Skeletal muscle satellite cell (primary cell): ENCODE results near the gene IPO11.
"Not testable (repeated sequence)": the region's sequence is repeated elsewhere in the genome, so short reads cannot be mapped to it uniquely, and the experiment has no call there.

ENCODE experiments used
- H3K27me3 ChIP-seq: 2 replicates; pipeline ENCODE4 v1.7.0; 2013; ENCODE audit warnings: low read length; ENCODE audit not compliant: control insufficient read depth, insufficient read depth
- H3K36me3 ChIP-seq: 2 replicates; pipeline ENCODE4 v1.7.0; 2013; ENCODE audit warnings: mild to moderate bottlenecking, control low read depth, low read length; ENCODE audit not compliant: insufficient read depth
- H3K4me1 ChIP-seq: 2 replicates; pipeline ENCODE4 v1.7.0; 2013; ENCODE audit warnings: low read length; ENCODE audit not compliant: control insufficient read depth, insufficient read depth
- H3K4me2 ChIP-seq: 2 replicates; pipeline ENCODE4 v1.7.0; 2013; ENCODE audit warnings: mild to moderate bottlenecking, low read length
- H3K4me3 ChIP-seq: 2 replicates; pipeline ENCODE4 v1.7.0; 2013; ENCODE audit warnings: low read length
- H3K9ac ChIP-seq: 2 replicates; pipeline ENCODE4 v1.7.0; 2013; ENCODE audit warnings: mild to moderate bottlenecking, low read depth, low read length, moderate library complexity
- H3K9me3 ChIP-seq: replicated peaks from 2 replicates; pipeline ENCODE4 v1.7.0; 2013; ENCODE audit warnings: mild to moderate bottlenecking, control low read depth, low read length

IPO11 gene

DNA sequence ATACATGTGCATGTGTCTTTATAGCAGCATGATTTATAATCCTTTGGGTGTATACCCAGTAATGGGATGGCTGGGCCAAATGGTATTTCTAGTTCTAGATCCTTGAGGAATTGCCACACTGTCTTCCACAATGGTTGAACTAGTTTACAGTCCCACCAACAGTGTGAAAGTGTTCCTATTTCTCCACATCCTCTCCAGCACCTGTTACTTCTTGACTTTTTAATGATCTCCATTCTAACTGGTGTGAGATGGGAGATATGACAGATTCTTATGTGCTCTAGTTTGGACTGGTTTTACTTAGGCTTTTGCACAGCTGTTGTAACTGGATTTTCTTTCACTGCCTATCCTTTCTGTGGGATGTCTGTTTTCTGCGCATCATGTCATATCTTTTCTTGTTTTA, 108.2 kb downstream of the IPO11 start:
- H3K9me3 ChIP-seq, H3K4me2 ChIP-seq, H3K9ac ChIP-seq, H3K36me3 ChIP-seq, H3K27me3 ChIP-seq, H3K4me1 ChIP-seq, H3K4me3 ChIP-seq: not testable (repeated sequence)

DNA sequence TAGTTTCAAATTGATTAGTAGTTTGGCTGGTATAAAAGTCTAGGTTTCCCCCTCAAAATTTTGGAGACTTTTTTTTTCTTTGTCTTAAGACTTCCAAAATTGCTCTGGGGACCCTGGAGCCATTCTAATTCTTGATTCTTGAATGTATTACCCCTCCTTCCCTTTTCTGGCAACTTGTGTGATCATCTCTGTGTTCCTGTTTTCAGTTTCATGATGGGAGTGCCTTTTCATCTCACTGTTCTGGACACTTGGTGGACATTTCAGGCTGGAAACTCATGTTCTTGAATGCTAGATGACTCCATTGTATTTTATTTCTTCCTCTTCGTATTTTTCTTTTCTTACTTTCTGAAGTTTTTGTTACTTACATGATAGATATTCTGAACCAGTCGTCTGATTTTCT, 108.8 kb downstream of the IPO11 start:
- H3K4me3 ChIP-seq, result no peak overlapping the region
- H3K36me3 ChIP-seq, result no peaks in the 10 kb centered on the region
- H3K9me3 ChIP-seq, result no peaks in the 10 kb centered on the region
- no peaks in the 10 kb centered on the region for H3K4me1 ChIP-seq
- no peak overlapping the region for H3K9ac ChIP-seq
- H3K27me3 ChIP-seq, result no peaks in the 10 kb centered on the region
- no peak overlapping the region for H3K4me2 ChIP-seq

DNA sequence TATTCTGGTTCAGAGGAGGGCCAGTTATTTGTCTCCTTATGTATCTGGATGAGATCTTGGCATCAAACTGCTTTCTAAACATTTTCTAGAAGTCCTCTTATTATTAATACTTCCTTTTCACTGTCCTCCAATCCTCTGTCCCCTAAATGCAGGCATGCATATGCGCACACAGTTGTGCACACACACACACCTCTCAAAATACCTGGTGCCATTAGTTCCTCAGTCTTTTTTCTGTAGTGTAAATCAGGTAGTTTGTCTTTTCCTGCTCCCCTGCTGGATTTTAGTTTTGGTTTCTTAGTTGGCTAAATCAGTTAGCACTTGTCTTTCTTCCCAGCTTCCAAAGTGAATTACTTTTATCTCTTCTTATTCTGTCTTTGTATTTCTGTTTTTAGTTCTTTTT, 110.2 kb downstream of the IPO11 start:
- Histone ChIP-seq H3K9ac (no peak overlapping the region), H3K4me1 (no peaks in the 10 kb centered on the region), H3K9me3 (no peaks in the 10 kb centered on the region)

DNA sequence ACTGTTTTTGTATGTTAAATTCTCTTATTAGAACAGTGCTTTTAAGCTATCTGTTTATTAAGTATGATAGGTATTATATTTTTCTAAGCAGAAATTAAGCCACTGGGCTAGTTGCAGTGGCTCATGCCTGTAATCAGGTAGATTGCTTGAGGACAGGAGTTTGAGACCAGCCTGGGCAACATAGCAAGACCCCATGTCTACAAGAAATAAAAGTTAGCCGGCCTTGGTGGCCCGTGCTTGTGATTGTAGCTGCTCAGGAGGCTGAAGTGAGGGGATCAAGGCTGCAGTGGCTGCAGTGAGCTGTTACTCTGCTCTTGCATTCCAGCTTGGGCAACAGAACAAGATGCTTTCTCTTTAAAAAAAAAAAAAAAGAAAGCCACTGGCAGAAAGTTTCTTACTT, 121.0 kb downstream of the IPO11 start:
- Histone ChIP-seq H3K36me3 (no peaks in the 10 kb centered on the region), H3K9ac (no peak overlapping the region), H3K9me3 (no peaks in the 10 kb centered on the region), H3K27me3 (no peaks in the 10 kb centered on the region), H3K4me1 (no peaks in the 10 kb centered on the region), H3K4me3 (no peak overlapping the region), H3K4me2 (no peak overlapping the region)

More for the DNA sequence above, 110.2 kb downstream of the IPO11 start:
- H3K27me3 ChIP-seq, result no peaks in the 10 kb centered on the region
- no peak overlapping the region for H3K4me3 ChIP-seq
- no peaks in the 10 kb centered on the region for H3K36me3 ChIP-seq
- H3K4me2 ChIP-seq, result no peak overlapping the region

DNA sequence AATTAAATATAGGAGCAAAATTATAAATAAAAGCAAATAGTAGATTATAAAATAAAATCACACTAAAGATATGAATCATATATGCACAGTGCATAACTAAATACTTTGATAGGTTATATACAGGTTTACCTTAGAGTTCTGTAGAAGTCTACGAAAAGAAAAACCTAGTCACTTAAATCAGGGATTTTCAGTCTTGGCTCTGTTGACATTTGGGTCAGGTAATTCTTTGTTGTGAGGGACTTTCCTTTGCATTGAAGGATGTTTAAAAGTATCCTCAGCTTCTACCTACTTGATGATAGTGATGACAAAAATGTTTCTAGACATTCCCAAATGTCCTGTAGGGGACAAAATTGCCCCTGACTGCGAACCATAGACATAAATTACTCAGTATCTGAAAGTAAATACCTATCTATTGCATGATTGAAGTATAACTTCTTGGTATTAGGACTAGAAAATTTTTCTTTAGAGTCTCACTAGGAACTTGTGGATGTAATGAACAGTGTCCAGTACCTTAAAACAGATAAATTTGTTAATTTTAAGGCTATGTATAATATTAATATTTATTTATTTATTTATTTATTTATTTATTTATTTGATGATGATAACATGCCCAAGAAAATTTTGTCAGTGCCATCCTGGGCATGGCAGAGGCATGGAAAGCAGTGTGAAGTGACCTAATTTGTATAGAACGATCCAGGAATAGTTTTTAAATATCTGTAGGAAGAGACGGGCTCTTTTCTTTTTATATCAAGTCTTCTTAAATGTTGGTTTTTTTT, 122.1 kb downstream of the IPO11 start:
- Histone ChIP-seq H3K36me3 (no peaks in the 10 kb centered on the region), H3K4me3 (no peak overlapping the region), H3K27me3 (no peaks in the 10 kb centered on the region), H3K9me3 (no peaks in the 10 kb centered on the region), H3K4me1 (no peaks in the 10 kb centered on the region), H3K4me2 (no peak overlapping the region), H3K9ac (no peak overlapping the region)

DNA sequence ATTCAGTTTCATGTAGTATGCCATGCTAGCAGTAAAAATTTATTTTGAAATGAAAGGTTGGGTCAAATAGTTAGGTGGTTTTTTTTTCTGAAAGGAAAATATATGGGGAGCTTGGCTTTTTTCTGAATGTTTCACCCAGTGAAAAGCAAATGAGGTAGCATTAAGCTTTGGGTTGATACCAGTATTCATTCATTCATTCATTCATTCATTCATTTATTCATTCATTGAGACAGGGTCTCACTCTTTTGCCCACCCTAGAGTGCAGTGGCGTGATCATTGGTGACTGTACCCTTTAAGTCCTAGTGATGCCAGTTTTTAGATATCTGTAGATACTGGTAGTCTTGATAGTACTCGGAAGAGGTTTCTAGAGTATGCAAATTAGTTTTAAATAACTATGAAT, 123.7 kb downstream of the IPO11 start:
- H3K36me3 ChIP-seq, result peaks cover 2% of the 10 kb centered on the region
- no peak overlapping the region for H3K9ac ChIP-seq
- H3K4me2 ChIP-seq, result no peak overlapping the region
- H3K4me1 ChIP-seq, result no peaks in the 10 kb centered on the region
- H3K9me3 ChIP-seq, result no peaks in the 10 kb centered on the region
- H3K4me3 ChIP-seq, result no peak overlapping the region
- no peaks in the 10 kb centered on the region for H3K27me3 ChIP-seq

DNA sequence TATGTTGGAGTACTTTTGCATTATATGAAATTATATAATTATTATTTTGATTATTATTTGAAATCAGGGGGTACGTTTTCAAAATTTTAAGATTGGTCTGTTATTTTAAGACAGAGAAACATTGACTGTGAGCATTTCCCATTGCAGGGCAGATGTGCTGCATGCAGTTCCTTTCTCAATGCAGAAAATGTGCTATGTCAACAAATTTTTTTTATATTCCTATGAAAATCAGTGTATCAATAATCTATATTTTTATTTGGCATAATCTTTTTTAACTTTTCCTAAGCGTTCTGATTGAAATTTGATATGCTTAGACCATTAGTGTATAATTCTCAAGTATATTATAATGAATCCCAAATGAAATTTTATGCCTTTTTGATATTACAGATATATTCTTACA, 124.2 kb downstream of the IPO11 start:
- no peak overlapping the region for H3K4me2 ChIP-seq
- H3K9ac ChIP-seq, result no peak overlapping the region
- no peak overlapping the region for H3K4me3 ChIP-seq
- no peaks in the 10 kb centered on the region for H3K27me3 ChIP-seq
- peaks cover 2% of the 10 kb centered on the region for H3K36me3 ChIP-seq
- no peaks in the 10 kb centered on the region for H3K4me1 ChIP-seq
- no peaks in the 10 kb centered on the region for H3K9me3 ChIP-seq

DNA sequence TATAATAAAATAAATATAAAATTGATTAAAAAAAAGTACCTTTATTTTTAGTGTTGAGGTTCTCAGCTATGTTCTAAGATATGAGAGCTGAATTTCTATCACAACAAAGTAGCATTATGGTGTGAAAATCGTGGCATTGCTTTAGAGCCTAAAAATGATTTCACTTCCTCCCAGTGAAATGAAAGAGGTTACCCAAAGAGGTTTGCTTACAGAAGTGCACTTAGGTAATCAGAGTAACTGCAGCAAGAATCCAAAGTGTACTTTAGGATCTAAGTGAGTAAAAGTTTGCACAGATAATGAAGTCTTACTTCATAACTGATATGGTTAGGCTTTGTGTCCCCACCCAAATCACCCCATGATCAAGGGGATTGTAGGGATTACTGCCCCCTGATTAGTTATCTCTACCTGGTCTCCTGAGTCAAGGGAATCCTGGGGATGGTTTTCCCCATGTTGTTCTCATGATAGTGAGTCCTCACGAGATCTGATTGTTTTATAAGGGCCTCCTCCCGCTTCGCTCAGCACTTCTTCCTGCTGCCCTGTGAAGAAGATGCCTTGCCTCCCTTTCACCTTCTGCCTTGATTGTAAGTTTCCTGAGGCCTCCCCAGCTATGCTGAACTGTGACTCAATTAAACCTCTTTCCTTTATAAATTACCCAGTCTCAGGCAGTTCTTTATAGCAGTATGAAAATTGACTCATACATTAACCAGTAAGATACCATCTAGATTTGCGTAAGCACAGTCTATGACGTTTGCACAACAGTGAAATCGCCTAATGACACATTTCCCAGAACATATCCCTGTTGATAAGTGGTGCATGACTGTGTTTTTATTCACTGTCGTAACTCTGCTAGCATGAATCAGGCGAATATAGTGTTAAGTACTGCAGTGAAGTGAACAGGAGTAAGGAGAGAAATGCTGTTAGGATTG, 125.7 kb downstream of the IPO11 start:
- Histone ChIP-seq H3K4me1 (no peaks in the 10 kb centered on the region), H3K4me2 (no peak overlapping the region), H3K9ac (no peak overlapping the region), H3K4me3 (no peak overlapping the region), H3K27me3 (no peaks in the 10 kb centered on the region), H3K36me3 (peaks cover 2% of the 10 kb centered on the region), H3K9me3 (no peaks in the 10 kb centered on the region)

DNA sequence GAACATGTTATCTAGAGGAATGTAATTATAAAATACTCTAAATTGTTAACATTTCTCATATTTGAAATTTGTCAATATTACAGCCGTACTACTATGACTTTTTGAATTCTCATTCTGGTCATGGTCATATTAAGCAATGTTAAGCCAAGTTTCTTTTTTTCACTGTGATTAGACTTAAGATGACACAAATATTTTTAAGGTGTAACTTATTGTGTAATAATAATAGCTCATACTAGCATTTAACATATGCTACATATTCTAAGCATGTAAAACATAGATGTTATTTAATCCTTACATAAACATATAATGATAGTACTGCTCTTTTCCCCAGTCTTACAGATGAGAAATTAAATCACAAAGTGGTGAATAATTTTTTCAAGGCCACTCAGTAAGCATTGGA, 130.2 kb downstream of the IPO11 start:
- Histone ChIP-seq H3K9me3 (no peaks in the 10 kb centered on the region), H3K27me3 (no peaks in the 10 kb centered on the region), H3K9ac (no peak overlapping the region), H3K36me3 (peaks cover 2% of the 10 kb centered on the region), H3K4me1 (no peaks in the 10 kb centered on the region), H3K4me3 (no peak overlapping the region), H3K4me2 (no peak overlapping the region)

DNA sequence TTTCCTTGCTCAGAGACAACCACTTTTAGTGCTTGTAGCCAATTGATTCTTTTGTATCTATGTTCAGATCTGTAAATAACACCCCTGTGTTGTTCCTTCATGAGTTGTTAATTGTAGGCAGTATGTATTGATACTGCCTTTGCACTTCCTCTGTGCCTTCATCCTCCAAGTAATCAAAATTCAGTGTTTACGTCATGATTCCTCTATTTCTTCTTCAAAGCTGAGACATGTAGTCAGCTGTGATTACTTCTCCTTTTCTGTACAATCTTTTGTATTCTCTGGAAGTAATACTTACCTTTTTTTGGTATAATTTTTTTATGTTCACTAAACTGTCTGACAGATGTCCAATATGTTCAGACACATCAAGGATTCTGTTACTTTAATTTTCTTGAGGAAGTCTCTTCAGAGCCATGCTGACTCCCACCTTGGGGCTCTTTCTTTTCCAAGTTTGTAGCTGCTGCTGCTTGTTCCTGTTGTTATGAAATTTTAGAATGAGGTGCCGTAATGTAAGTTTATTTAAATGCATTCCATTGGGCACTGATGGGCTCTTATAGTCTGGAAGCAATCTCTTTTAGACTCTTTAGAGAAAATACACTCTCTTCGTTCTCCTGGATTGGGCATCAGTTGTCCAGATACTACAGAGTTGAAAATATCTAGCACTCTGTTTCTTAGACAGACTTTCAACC, 135.5 kb downstream of the IPO11 start:
- no peak overlapping the region for H3K4me3 ChIP-seq
- no peaks in the 10 kb centered on the region for H3K4me1 ChIP-seq
- no peaks in the 10 kb centered on the region for H3K9me3 ChIP-seq
- no peaks in the 10 kb centered on the region for H3K27me3 ChIP-seq
- H3K36me3 ChIP-seq, result no peaks in the 10 kb centered on the region
- H3K4me2 ChIP-seq, result no peak overlapping the region
- no peak overlapping the region for H3K9ac ChIP-seq

DNA sequence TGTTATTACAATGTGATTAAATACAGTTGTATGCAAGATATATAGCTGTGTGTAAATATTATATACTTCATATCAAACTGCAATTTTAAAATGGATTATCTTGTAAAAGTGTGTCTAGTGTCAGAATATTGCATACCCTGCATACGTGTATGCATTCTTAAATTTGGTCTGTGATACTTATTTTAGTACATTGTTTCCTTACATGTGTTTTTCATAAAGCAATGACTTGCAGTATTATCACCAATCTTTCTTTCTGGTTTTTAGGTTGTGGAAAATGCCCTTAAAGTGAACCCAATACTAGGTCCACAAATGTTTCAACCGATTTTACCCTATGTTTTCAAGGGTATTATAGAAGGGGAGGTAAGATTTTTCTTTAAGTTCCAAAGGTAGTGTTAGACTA, 137.5 kb downstream of the IPO11 start:
- Histone ChIP-seq H3K4me1 (no peaks in the 10 kb centered on the region), H3K4me2 (no peak overlapping the region), H3K9me3 (no peaks in the 10 kb centered on the region), H3K36me3 (no peaks in the 10 kb centered on the region), H3K9ac (no peak overlapping the region), H3K27me3 (no peaks in the 10 kb centered on the region), H3K4me3 (no peak overlapping the region)
